ENCODE results near the gene PAX2.

DNA sequence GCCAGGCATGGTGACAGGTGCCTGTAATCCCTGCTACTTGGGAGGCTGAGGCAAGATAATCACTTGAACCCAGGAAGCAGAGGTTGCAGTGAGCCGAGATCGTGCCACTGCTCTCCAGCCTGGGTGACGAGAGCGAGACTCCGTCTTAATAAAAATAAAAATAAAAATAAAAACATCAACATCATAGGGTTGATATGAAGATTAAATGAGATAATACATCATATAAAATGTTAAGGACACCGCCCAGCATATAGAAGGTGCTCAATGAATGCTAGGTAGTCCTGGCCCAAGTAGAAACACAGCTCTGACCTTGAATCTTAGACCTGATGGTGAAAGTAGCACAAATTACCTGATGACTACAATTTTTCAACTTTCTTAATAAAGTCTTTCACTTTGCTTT is 74.0 kb downstream of the PAX2 start:
- no peak for TF ChIP-seq EZH2 (IDR thresholded peaks at IDR 0.05; ENCODE audit: low read depth)
- TF ChIP-seq, protein P1, sequence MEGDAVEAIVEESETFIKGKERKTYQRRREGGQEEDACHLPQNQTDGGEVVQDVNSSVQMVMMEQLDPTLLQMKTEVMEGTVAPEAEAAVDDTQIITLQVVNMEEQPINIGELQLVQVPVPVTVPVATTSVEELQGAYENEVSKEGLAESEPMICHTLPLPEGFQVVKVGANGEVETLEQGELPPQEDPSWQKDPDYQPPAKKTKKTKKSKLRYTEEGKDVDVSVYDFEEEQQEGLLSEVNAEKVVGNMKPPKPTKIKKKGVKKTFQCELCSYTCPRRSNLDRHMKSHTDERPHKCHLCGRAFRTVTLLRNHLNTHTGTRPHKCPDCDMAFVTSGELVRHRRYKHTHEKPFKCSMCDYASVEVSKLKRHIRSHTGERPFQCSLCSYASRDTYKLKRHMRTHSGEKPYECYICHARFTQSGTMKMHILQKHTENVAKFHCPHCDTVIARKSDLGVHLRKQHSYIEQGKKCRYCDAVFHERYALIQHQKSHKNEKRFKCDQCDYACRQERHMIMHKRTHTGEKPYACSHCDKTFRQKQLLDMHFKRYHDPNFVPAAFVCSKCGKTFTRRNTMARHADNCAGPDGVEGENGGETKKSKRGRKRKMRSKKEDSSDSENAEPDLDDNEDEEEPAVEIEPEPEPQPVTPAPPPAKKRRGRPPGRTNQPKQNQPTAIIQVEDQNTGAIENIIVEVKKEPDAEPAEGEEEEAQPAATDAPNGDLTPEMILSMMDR (conservative IDR thresholded peaks at IDR 0.05) = no peak

All from PC-9 (cell line).